HEK293 (cell line): Measurements from ENCODE around the gene MECP2.

Experiments
- BCL11B ChIP-seq: fragments of 450-650 bp; formaldehyde crosslinking; IDR thresholded peaks from 2 replicates; pipeline ENCODE4 v1.5.1; 2016; ENCODE audit warnings: low read depth, missing biosample characterization, missing genetic modification characterization
- KLF16 ChIP-seq: fragments of 450-650 bp; formaldehyde crosslinking; IDR thresholded peaks from 2 replicates; pipeline ENCODE4 v1.5.1; 2017; ENCODE audit warnings: missing biosample characterization, missing genetic modification characterization
- SP2 ChIP-seq: fragments of 450-650 bp; formaldehyde crosslinking; IDR thresholded peaks from 2 replicates; pipeline ENCODE4 v1.5.1; 2016; ENCODE audit warnings: missing biosample characterization, missing genetic modification characterization
- ZBTB8A ChIP-seq: fragments of 450-650 bp; formaldehyde crosslinking; IDR thresholded peaks from 2 replicates; pipeline ENCODE4 v1.5.1; 2016; ENCODE audit warnings: missing biosample characterization, missing genetic modification characterization
- ZNF169 ChIP-seq: fragments of 450-650 bp; formaldehyde crosslinking; IDR thresholded peaks from 2 replicates; pipeline ENCODE4 v1.5.1; 2016; ENCODE audit warnings: missing biosample characterization, missing genetic modification characterization
- ZNF292 ChIP-seq: fragments of 450-650 bp; formaldehyde crosslinking; IDR thresholded peaks from 2 replicates; pipeline ENCODE4 v1.5.1; 2016; ENCODE audit warnings: low read depth, missing biosample characterization, missing genetic modification characterization, borderline replicate concordance
- ZNF335 ChIP-seq: fragments of 450-650 bp; formaldehyde crosslinking; conservative IDR thresholded peaks from 2 replicates; pipeline ENCODE4 v1.5.1; 2016; ENCODE audit warnings: missing biosample characterization, missing genetic modification characterization
- ZNF76 ChIP-seq: fragments of 450-650 bp; formaldehyde crosslinking; IDR thresholded peaks from 2 replicates; pipeline ENCODE4; 2016; ENCODE audit warnings: low read depth, missing biosample characterization, missing genetic modification characterization, borderline replicate concordance
- ZNF777 ChIP-seq: fragments of 450-650 bp; formaldehyde crosslinking; IDR thresholded peaks from 2 replicates; pipeline ENCODE4 v1.5.1; 2017; ENCODE audit warnings: missing biosample characterization, missing genetic modification characterization, borderline replicate concordance
- ZSCAN23 ChIP-seq: fragments of 450-650 bp; formaldehyde crosslinking; IDR thresholded peaks from 2 replicates; pipeline ENCODE4 v1.5.1; 2016; ENCODE audit warnings: missing biosample characterization, missing genetic modification characterization
- TF ChIP-seq, protein P1 (sequence below): fragments of 450-650 bp; formaldehyde crosslinking; IDR thresholded peaks from 2 replicates; pipeline ENCODE4 v1.5.1; 2016; ENCODE audit warnings: missing biosample characterization, missing genetic modification characterization

DNA sequence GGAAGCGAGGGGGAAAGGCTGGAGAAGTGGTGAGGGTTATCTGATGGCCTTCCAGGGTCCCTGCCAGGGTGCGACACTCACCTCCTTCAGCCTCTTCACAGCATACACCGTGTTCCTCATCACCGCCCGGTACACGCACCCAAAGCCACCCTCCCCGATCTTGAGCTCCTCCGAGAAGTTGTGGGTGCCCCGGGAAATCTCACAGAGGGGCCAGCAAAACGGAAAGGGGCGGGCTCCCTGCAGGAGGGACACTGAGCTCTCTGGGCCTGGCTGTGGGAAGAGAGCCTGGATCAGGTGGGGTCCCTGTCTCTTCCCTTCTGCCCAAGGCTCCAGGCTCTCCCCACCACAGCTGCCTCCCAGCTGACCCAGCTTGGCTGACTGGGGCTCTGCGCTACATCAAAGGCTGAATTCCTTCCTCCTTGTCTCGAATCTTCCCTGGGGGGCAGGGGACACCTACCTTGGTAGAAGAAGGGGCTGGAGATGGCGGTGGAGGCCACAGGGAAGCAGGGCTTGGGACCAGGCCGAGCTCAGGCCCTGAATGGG is 78.9 kb downstream of the MECP2 start:
- TF ChIP-seq, protein P1, sequence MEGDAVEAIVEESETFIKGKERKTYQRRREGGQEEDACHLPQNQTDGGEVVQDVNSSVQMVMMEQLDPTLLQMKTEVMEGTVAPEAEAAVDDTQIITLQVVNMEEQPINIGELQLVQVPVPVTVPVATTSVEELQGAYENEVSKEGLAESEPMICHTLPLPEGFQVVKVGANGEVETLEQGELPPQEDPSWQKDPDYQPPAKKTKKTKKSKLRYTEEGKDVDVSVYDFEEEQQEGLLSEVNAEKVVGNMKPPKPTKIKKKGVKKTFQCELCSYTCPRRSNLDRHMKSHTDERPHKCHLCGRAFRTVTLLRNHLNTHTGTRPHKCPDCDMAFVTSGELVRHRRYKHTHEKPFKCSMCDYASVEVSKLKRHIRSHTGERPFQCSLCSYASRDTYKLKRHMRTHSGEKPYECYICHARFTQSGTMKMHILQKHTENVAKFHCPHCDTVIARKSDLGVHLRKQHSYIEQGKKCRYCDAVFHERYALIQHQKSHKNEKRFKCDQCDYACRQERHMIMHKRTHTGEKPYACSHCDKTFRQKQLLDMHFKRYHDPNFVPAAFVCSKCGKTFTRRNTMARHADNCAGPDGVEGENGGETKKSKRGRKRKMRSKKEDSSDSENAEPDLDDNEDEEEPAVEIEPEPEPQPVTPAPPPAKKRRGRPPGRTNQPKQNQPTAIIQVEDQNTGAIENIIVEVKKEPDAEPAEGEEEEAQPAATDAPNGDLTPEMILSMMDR (tag by site-specific recombination) = no peak
- no peak for TF ChIP-seq SP2 (tag by site-specific recombination)
- TF ChIP-seq ZNF169 (tag by site-specific recombination) = no peak
- TF ChIP-seq ZNF777 (tag by site-specific recombination) = no peak
- no peak for TF ChIP-seq KLF16 (tag by site-specific recombination)
- TF ChIP-seq ZSCAN23 (tag by site-specific recombination) = no peak
- TF ChIP-seq ZNF76 (tag by site-specific recombination) = no peak
- no peak for TF ChIP-seq ZBTB8A (tag by site-specific recombination)
- TF ChIP-seq BCL11B (tag by site-specific recombination) = no peak
- TF ChIP-seq ZNF335 (tag by site-specific recombination) = no peak
- no peak for TF ChIP-seq ZNF292 (tag by site-specific recombination)
